Left hindlimb (tissue), 1 donor: ENCODE results near the gene HRH1.

ENCODE experiments used
- DNase-seq: peaks from one replicate; pipeline ENCODE4 v3.0.0-alpha.2; 2018

HRH1 gene

GRCh38 chr3:11287404-11287803, 133.1 kb downstream of the HRH1 start:
- DNase-seq, result no peak

DNA sequence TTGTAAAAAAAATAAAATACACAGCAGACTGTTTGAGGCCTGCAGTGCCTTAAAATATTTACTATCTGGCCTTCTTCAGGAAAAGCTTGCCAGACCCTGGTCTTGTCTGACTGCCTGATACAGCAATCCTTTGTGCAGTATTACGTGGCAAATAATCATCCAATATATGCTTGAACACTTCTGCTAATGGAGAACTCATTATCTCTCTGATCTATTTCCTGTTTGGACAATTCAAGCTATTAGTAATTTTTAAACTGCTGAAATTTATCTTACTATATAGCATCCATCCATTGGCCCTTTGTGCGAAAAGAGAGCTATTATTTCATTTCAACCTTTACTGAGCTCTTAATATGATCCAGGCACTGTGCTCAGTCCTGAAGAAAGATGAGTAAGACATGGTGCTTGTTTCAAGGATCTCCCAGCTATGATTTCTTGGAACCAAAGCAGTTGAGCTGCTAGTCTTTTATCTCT, 133.8 kb downstream of the HRH1 start:
- DNase-seq, result no peak

GRCh38 chr3:11288786-11289637, 134.7 kb downstream of the HRH1 start:
- DNase-seq, result no peak

DNA sequence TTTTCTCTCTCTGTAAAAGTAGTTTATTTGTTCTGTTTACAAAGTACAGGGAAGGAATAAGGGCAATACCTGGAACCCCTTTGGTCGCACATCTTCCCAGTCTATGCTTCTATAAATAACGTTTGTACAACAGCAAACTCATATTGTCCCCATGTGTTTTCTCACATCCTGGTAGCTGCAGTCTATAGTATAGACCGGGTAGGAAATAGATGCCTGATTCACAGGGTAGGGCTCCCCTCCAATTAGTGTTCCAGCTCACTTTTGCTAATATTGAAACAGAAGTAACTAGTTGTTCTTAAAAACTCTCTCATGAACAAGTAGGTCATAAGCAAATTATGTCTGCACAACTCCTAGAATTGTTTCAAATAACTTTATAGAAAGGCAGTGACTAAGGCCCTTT, 135.6 kb downstream of the HRH1 start:
- DNase-seq, result no peak

GRCh38 chr3:11290743-11291680, 136.7 kb downstream of the HRH1 start:
- no peak for DNase-seq

DNA sequence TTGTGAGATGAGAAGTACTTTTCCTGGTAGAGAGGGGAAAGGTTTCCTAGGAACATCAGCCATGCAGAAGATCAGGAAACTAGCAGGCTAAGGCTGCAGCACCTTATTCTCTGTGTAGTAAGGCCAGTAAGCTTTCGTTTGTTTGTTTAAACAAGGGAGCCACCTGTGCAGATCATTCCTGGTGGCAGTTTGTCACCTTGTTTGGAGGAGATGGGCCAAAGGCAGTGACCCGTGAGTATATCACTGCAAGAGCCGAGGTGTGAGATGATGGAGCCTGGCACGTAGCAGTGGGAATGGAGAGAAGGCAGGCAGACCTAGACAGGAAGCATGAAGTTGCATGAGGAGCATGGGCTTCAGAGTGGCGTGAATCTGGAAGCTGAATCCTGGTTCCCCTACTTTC, 137.5 kb downstream of the HRH1 start:
- DNase-seq, result no peak

DNA sequence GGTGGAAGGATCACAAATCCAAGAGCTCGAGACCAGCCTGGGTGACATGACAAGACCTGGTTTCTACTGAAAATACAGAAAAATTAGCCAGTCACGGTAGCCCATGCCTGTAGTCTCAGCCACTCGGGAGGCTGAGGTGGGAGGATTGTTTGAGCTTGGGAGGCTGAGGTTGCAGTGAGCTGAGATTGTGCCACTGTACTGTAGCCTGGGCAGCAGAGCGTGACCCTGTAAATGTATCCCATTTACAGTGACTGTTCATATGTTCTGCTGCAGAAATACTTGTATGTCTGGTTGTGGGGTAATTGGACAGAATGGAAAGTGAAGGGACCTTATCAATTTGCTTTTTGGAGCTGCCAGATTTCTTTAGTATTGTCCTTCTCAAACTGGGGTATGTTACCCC, 142.8 kb downstream of the HRH1 start:
- DNase-seq, result no peak

GRCh38 chr3:11300970-11301369, 146.7 kb downstream of the HRH1 start:
- no peak for DNase-seq

DNA sequence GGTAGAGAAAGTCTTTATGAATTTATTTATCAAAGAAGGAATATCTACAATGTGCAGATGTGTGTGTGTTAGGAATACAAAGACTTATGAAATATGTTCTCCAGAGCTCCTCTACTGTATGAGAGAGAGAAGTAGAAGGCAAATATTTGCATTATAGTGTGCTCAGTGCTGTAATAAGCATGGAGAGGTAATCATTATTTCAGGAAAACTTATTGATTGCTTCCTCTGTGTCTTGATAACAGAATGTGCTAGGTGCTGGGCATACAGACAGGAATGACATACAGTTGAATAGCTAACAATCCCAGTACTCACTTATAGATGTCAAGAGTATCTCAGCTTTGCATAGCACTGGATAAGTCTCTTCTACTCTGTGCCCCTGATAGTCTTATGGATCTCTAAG, 148.2 kb downstream of the HRH1 start:
- no peak for DNase-seq

DNA sequence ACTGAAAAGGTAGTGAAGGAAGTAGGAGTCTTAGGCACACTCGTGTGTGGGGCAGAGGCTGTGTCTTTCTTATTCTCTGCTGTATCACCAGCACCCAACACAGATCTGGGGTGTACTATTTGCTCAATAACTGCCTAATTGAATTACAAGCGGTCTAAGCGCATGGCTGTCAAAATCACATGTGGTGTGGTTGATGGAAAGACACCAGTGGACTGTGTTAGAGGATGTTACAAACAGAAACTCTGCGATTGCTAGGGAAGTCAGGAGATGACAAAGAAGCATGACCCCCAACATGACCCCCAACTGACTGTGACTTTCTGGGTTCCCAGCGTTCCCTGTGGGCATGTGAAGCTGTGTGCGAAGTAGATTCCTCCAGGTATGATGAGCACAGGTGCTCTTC, 149.9 kb downstream of the HRH1 start:
- DNase-seq, result no peak

DNA sequence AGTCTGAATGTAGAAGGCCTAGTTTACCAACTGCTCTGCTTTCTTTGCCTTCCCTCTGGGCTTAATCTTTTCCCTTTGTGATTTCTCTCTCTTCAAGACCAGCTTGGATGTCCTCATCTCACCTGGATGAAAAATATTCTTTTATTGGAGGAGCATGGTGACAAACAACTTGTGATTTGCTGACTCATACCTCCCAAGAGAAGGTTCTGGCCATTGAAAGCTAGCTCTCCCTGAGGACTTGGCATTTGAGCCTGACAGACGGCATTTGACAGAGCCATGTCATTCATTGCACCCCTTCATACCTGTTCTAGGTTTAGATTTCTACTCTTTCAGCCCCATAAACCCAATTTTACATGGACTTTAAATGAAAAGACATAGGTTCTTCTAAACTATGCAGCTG, 151.2 kb downstream of the HRH1 start:
- DNase-seq, result no peak

DNA sequence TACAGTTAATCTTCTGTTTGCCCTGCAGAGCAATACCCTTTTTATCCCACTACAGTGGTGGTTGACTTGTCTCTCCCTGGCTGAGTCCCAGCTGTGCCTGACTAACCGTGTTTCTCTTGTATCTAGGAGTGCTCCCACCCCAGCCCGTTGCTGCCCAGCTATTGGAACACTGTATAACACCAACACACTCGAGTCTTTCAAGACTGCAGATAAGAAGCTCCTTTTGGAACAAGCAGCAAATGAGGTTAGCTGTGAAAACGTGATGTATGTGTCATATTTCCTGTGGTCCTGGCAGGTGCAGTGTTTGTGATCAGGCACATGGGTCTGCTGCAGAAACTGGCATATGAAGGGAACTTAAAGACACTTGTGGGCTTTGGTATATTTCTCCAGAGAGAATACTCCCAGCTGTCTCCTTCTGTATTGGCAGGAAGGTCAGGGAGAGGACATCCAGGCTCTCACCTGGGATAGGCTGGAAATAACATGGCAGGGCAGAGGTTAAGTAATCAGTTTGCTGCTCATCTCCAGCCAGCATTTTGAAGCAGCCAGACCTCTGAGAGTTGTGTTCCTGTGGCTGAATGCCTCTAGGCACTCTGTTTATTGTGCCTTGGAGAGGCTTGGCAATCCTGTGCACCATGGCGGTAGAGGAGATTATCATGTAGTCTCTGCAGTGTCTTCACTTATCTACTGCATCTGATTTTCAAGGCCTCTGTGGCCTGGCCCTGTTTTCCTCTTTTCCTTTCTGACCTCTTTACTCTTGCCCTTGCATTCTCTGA, 152.7 kb downstream of the HRH1 start:
- no peak for DNase-seq

DNA sequence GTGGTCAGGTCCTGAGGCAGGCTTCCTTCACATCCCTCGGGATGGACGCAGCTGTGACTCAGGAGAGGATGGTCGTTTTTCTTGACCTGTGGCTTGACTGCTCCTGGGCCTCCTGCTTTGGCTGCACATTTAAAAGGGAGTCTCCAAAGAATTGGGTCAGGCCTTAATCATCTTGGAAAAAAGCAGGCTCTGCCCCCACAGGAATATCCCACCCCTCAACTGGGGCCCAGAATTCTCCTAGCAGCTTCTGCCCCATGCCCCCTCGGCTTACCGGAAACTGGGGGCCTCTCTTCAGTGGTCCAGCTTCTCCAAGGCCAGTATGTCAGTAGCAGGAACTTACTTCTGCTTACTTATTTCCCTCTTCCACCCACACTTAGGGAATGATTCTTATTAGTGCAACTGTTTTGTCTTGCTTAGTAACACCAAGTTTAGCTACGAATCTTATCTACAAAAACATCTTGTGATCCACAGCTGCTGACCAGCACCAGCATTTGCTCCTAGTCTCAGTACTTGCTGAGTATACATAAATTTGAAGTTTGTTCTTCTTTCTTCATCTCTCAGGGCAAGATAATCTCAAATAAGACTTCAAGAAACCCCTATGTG, 153.6 kb downstream of the HRH1 start:
- DNase-seq, result no peak

DNA sequence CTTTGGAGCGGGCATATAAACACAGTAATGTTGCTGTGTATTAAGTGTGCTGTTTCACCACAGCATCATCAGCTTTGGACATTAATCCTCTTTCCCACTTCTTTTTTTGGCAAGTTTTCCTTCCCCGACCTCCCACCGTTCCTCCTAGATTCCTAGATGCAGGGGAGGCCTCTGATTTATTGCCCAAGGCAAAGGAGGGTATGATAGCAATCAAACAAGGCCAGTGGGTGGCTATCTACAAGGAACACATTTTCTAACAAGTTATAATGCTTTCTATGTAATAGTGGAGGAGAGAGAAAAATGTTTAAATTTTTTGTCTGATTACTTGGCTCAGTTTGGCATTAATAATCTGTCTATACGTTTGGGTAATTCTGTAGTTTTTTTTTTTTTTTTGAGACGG, 156.0 kb downstream of the HRH1 start:
- DNase-seq, result no peak

- no peak for DNase-seq
Observed at GRCh38 chr3:11312166-11312565, 157.9 kb downstream of the HRH1 start.
